Thoracic aorta (tissue), 2 donors: ENCODE measurements around the gene ARRDC5. TPM values are rescaled to one million over a fixed set of nuclear protein-coding genes. Genes with fewer than 3 reads are reported as not detected.

Experiments used
- ATAC-seq: fragments of 150-250 bp; one replicate; pipeline ENCODE4 v1.8.0; 2017; ENCODE audit warnings: low read depth; ENCODE audit not compliant: insufficient number of reproducible peaks, low FRiP score
- DNase-seq: peaks from one replicate; pipeline ENCODE4 v3.0.0-alpha.2; 2020; ENCODE audit warnings: low spot score
- H3K27ac ChIP-seq, 2 donors: fragments of 200-600 bp; sonication (generic); 1 replicate in 1 of 2; 2 replicates in 1 of 2; pipeline ENCODE4 v1.5.1; 2016; ENCODE audit warnings: mild to moderate bottlenecking in 2 of 2, moderate library complexity in 2 of 2
- H3K27me3 ChIP-seq: fragments of 200-600 bp; sonication (generic); replicated peaks from 2 replicates; pipeline ENCODE4 v1.6.0; 2016; ENCODE audit warnings: mild to moderate bottlenecking; ENCODE audit not compliant: insufficient read depth
- H3K36me3 ChIP-seq: fragments of 200-600 bp; sonication (generic); one replicate; pipeline ENCODE4 v1.5.1; 2016
- H3K4me1 ChIP-seq, 2 donors: fragments of 200-600 bp; sonication (generic); 1 replicate in 1 of 2; 2 replicates in 1 of 2; pipeline versions ENCODE4 v1.5.1 to v1.6.0; 2016; ENCODE audit warnings: low read depth in 2 of 2, mild to moderate bottlenecking in 1 of 2; ENCODE audit not compliant: control insufficient read depth in 1 of 2
- H3K4me3 ChIP-seq: fragments of 200-600 bp; sonication (generic); 2 replicates; pipeline ENCODE4 v1.5.1; 2016; ENCODE audit warnings: mild to moderate bottlenecking
- H3K9me3 ChIP-seq: fragments of 200-600 bp; sonication (generic); 2 replicates; pipeline ENCODE4 v1.5.1; 2016
- CTCF ChIP-seq: fragments of 200-600 bp; sonication (generic); IDR thresholded peaks from one replicate; pipeline ENCODE4 v1.5.1; 2019; ENCODE audit warnings: antibody characterized with exemption
- total RNA-seq, 2 donors: library from RNA; depleted of rRNA; stranded (reverse); fragments of >200 nt; gene quantifications; one replicate each; pipeline versions ENCODE4 v1.1.0 to v1.2.3, GENCODE V29; 2016

The ARRDC5 gene
- total RNA-seq, 2 donors from 2014 or later: 0.49 to 3.1 TPM

- H3K36me3 ChIP-seq: no peaks in the 10 kb centered on the region
- DNase-seq: no peak
- no peak for TF ChIP-seq CTCF
- H3K4me1 ChIP-seq: no peaks in the 10 kb centered on the region
- H3K4me3 ChIP-seq: no peak overlapping the region
- no peaks in the 10 kb centered on the region for H3K27me3 ChIP-seq
- no peak for ATAC-seq
- no peaks in the 10 kb centered on the region for H3K9me3 ChIP-seq
- H3K27ac ChIP-seq: no peak overlapping the region
Observed at GRCh38 chr19:4935444-4935843, 32.7 kb upstream of the ARRDC5 start.

DNA sequence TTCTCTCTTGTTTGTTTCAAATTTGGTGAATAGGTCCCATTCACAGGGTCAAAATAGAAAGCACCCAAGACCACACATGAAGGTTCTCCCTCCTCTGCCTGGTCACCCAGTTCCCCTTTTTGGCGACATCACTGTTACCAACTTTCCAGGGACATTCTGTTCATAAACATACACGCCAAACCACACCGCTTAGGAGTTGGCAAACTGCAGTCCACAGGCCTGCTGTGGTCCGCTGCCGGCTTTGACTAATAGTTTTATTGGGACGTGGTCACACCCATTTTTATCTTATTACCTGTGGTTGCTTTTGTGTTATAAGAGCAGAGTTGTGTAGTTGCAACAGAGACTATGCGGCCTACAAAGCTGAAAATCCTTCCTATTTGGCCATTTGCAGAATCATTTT lies 30.8 kb upstream of the ARRDC5 start:
- TF ChIP-seq CTCF: no peak
- no peaks in the 10 kb centered on the region for H3K4me1 ChIP-seq
- no peak overlapping the region for H3K27ac ChIP-seq
- H3K36me3 ChIP-seq: no peaks in the 10 kb centered on the region
- no peaks in the 10 kb centered on the region for H3K27me3 ChIP-seq
- no peak for DNase-seq
- ATAC-seq: no peak
- H3K4me3 ChIP-seq: no peak overlapping the region
- no peaks in the 10 kb centered on the region for H3K9me3 ChIP-seq

- DNase-seq: no peak
- H3K4me1 ChIP-seq: no peaks in the 10 kb centered on the region
- H3K27me3 ChIP-seq: no peaks in the 10 kb centered on the region
- no peak overlapping the region for H3K27ac ChIP-seq
- H3K4me3 ChIP-seq: no peak overlapping the region
- no peaks in the 10 kb centered on the region for H3K36me3 ChIP-seq
- no peaks in the 10 kb centered on the region for H3K9me3 ChIP-seq
- ATAC-seq: no peak
- TF ChIP-seq CTCF: no peak
Observed at GRCh38 chr19:4932711-4933110, 30.0 kb upstream of the ARRDC5 start.

- H3K9me3 ChIP-seq: no peaks in the 10 kb centered on the region
- H3K4me1 ChIP-seq: no peaks in the 10 kb centered on the region
- H3K36me3 ChIP-seq: no peaks in the 10 kb centered on the region
- no peaks in the 10 kb centered on the region for H3K27me3 ChIP-seq
- ATAC-seq: no peak
- no peak overlapping the region for H3K4me3 ChIP-seq
- H3K27ac ChIP-seq: no peak overlapping the region
- DNase-seq: no peak
- TF ChIP-seq CTCF: no peak
Observed at GRCh38 chr19:4930664-4931063, 28.0 kb upstream of the ARRDC5 start.

GRCh38 chr19:4929186-4929585 lies 26.5 kb upstream of the ARRDC5 start:
- no peak for TF ChIP-seq CTCF
- Histone ChIP-seq H3K9me3 (no peaks in the 10 kb centered on the region), H3K4me3 (no peak overlapping the region), H3K4me1 (no peaks in the 10 kb centered on the region), H3K27ac (no peak overlapping the region), H3K27me3 (no peaks in the 10 kb centered on the region), H3K36me3 (no peaks in the 10 kb centered on the region)
- DNase-seq (no peak), ATAC-seq (no peak)
